ENCODE data around the gene NMRAL1.

The NMRAL1 gene

GRCh38 chr16:4512473-4512872 is 38.0 kb upstream of the NMRAL1 start:
- peak overlapping the region; percentile 39 for H3K27ac ChIP-seq
- TF ChIP-seq, protein P1, sequence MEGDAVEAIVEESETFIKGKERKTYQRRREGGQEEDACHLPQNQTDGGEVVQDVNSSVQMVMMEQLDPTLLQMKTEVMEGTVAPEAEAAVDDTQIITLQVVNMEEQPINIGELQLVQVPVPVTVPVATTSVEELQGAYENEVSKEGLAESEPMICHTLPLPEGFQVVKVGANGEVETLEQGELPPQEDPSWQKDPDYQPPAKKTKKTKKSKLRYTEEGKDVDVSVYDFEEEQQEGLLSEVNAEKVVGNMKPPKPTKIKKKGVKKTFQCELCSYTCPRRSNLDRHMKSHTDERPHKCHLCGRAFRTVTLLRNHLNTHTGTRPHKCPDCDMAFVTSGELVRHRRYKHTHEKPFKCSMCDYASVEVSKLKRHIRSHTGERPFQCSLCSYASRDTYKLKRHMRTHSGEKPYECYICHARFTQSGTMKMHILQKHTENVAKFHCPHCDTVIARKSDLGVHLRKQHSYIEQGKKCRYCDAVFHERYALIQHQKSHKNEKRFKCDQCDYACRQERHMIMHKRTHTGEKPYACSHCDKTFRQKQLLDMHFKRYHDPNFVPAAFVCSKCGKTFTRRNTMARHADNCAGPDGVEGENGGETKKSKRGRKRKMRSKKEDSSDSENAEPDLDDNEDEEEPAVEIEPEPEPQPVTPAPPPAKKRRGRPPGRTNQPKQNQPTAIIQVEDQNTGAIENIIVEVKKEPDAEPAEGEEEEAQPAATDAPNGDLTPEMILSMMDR (conservative IDR thresholded peaks at IDR 0.05; ENCODE audit: low read depth), result no peak
- CTCF ChIA-PET, result interaction anchor here (1.1 to 1.2 kb wide), 2 partner anchors 36 to 99 kb away, joined by 3 to 4 read pairs; no protein-coding TSS in a partner anchor
- DNase-seq (ENCODE audit: low spot score), result no peak
- POLR2A ChIA-PET (ENCODE audit: low non-redundant PET), result interaction anchor here (0.6 kb wide), 1 partner anchor 35 kb away, joined by 8 read pairs; no protein-coding TSS in a partner anchor

- ChIA-PET CTCF (interaction anchor here (0.5 to 1.6 kb wide), 8 partner anchors 37 to 173 kb away, joined by 3 to 5 read pairs (median 3); no protein-coding TSS in a partner anchor), POLR2A (ENCODE audit: low non-redundant PET) (no interaction called here)
- peak overlapping the region; percentile 39 for H3K27ac ChIP-seq
- TF ChIP-seq, protein P1 (conservative IDR thresholded peaks at IDR 0.05; ENCODE audit: low read depth), result peak; percentile 48
- DNase-seq (ENCODE audit: low spot score), result peak; percentile 41
These were observed 37.1 kb upstream of the NMRAL1 start for GRCh38 chr16:4511441-4512082.

GRCh38 chr16:4510747-4511426 is 36.5 kb upstream of the NMRAL1 start:
- ChIA-PET POLR2A (ENCODE audit: low non-redundant PET) (no interaction called here), CTCF (interaction anchor here (0.7 to 1.6 kb wide), 4 partner anchors 38 to 140 kb away, joined by 3 to 5 read pairs (median 4); no protein-coding TSS in a partner anchor)
- no peak for DNase-seq (ENCODE audit: low spot score)
- peak overlapping the region; percentile 39 for H3K27ac ChIP-seq
- TF ChIP-seq, protein P1 (conservative IDR thresholded peaks at IDR 0.05; ENCODE audit: low read depth), result no peak

DNA sequence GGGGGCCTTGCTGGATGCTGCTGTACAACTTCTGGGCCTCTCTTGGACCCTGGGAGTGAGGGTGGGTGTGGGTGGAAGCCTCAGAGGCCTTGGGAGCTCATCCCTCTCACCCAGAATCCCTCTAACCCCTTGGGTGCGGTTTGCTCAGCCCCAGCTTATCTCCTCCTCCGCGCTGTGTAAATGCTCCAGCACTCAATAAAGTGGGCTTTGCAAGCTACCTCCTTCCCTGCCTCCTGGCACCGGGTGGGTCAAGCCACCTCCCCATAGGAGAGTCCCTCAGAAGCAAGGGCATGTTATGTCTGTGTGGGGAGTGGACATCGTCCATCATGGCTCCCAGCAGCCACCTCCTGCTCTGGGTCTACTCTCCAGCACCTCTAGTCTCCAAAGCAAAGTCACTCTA is 35.7 kb upstream of the NMRAL1 start:
- no peak for DNase-seq (ENCODE audit: low spot score)
- POLR2A ChIA-PET (ENCODE audit: low non-redundant PET), result no interaction called here
- TF ChIP-seq, protein P1 (conservative IDR thresholded peaks at IDR 0.05; ENCODE audit: low read depth), result no peak
- CTCF ChIA-PET, result interaction anchor here (1.6 kb wide), 1 partner anchor 38 kb away, joined by 5 read pairs; no protein-coding TSS in a partner anchor
- peak overlapping the region; percentile 18; the same call in 1 of the 2 replicates for H3K27ac ChIP-seq

GRCh38 chr16:4509420-4509819 is 35.0 kb upstream of the NMRAL1 start:
- CTCF ChIA-PET, result interaction anchor here (0.7 to 0.9 kb wide), 2 partner anchors 39 to 151 kb away, joined by 3 to 4 read pairs; no protein-coding TSS in a partner anchor
- no peak for DNase-seq (ENCODE audit: low spot score)
- POLR2A ChIA-PET (ENCODE audit: low non-redundant PET), result interaction anchor here (0.5 kb wide), 1 partner anchor 17 kb away, joined by 3 read pairs; no protein-coding TSS in a partner anchor
- H3K27ac ChIP-seq, result peak overlapping the region; percentile 18; the same call in 1 of the 2 replicates
- TF ChIP-seq, protein P1 (conservative IDR thresholded peaks at IDR 0.05; ENCODE audit: low read depth), result no peak

GRCh38 chr16:4508806-4509205 is 34.4 kb upstream of the NMRAL1 start:
- POLR2A ChIA-PET (ENCODE audit: low non-redundant PET), result no interaction called here
- no peak overlapping the region; the same call in 1 of the 2 replicates for H3K27ac ChIP-seq
- no peak for DNase-seq (ENCODE audit: low spot score)
- CTCF ChIA-PET, result interaction anchor here (0.9 kb wide), 1 partner anchor 39 kb away, joined by 3 read pairs; no protein-coding TSS in a partner anchor
- TF ChIP-seq, protein P1 (conservative IDR thresholded peaks at IDR 0.05; ENCODE audit: low read depth), result no peak
